ENCODE results near the gene C1QTNF9B.
"Not testable (repeated sequence)": the region's sequence is repeated elsewhere in the genome, so short reads cannot be mapped to it uniquely, and the experiment has no call there.

GRCh38 chr13:23939666-23940065 is 42.4 kb upstream of the C1QTNF9B start:
- not testable (repeated sequence) for TF ChIP-seq POLR2A, CTCF (IDR thresholded peaks at IDR 0.05)

All from vagina (tissue), 2 donors.